ENCODE data around the gene LDLRAD2. TPM values are rescaled to one million over a fixed set of nuclear protein-coding genes. Genes with fewer than 3 reads are reported as not detected.

The LDLRAD2 gene
- polyA plus RNA-seq, 5 donors, result 3.6 to 6.6 (median 4.2) TPM

DNA sequence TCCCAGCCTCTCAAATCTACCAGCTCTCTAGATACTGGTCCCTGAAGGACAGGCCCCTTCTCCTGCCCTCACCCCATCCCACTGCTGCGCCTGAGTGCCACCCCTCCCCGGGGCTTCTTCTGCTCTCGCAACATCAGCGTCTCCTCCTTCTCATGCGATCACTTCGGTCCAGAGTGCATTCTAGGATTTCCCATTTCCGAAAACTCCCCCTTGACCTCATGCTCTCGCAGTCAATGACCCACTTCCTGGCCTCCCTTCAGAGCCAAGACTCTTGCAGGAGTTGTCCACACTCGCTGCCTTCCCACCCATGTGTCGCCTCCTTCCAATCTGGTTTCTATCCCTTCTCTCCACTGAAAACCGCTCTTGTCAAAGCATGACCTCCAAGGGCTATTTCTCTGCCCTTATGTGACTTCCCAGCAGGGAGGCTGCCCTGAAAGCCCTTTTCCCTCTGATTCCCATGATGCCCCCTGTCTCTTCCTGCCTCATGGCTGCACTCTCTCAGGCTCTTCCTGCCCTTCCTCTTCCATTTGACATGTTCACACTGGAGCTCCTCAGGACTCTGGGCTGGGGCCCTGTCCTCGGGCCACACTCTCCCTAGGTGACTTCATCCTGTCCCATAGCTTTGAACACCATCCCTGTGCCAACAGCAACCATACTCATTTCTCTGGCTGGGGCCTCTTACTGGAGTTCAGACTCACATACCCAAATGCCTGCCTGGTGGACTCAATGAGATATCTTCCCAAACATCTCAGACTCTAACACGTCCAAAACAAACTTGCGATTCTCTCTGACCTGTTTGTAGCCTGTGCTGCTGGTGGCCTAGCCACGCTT, 46.0 kb downstream of the LDLRAD2 start:
- no peak for DNase-seq

- DNase-seq, result no peak
Measured at GRCh38 chr1:21859669-21860179, 47.7 kb downstream of the LDLRAD2 start.

- DNase-seq, result no peak
Measured at GRCh38 chr1:21860971-21861370, 48.9 kb downstream of the LDLRAD2 start.

DNA sequence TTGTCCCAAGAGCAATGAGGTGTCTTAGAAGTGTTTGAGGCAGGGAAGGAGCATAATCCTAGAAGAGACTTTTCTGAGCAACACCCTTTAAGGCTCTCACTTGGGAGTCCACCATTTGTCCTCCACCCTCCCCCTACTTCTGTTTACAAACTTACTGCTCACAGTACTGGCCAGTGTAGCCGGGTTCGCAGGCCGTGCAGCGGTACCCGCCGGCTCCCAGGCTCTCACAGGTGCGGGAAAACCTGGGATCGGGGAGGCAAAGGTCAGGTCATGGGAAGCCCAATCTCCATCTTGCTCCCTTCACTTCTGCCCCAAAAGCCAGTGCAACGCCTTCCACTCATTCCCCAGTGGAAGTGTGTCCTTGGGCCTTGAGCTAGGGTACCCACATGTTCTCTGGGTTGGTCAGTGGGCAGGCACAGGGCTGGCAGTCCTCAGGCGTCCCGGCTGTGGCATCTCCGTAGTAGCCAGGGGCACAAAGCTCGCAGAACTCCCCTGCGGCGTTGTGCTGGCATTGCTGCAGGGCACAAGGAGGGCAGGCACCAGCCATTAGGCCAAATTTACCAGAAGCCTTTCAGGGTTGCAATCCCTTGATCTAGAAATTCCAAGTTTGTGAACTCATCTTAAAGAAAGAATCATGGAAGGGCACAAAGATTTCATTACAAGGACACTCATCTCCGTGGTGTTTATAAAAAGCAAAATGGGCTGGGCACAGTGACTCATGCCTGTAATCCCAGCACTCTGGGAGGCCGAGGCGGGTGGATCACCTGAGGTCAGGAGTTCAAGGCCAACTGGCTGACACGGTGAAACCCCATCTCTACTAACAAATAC, 49.8 kb downstream of the LDLRAD2 start:
- no peak for DNase-seq

DNA sequence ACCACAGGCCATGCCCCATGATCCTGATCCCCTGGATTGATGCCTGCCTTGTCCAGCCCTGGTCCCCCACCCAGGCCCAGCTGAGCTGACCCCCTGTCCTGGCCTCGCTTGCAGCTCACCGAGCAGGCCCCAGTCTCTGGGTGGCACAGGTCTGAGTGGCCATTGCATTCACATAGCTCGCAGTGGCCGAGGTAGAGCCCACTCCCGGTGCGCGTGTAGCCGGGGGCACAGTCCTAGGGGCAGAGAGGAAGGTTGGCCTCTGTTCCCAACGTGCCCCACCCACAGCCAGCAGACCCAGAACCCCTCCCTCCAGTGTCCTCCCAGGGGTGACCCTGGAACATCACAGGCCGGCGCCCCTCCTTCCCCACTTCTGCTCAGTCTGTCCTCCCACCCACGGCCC, 51.9 kb downstream of the LDLRAD2 start:
- DNase-seq, result no peak

DNA sequence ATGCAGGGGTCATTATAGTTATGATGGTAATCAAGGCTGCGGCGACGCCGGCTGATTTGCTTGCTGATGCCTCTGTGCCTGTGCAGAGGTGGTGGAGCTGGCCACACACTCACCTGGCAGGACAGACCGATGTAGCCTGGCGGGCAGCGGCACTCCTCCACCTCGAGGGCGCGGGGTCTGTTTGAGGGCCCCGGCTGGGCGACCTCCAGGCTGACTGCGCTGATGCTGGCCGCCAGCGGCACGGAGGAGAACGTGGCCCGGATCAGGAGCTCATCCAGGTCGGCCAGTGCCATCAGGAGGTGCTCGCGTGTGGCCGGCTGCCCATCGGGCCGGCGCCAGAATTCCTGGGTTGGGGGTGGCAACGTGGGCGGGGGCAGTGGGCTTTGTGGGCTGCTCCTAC, 52.7 kb downstream of the LDLRAD2 start:
- DNase-seq, result no peak

- DNase-seq, result no peak
Measured at GRCh38 chr1:21865609-21865942, 53.5 kb downstream of the LDLRAD2 start.

GRCh38 chr1:21865943-21866706, 54.1 kb downstream of the LDLRAD2 start:
- no peak for DNase-seq

- no peak for DNase-seq
Measured at GRCh38 chr1:21866707-21867043, 54.6 kb downstream of the LDLRAD2 start.

DNA sequence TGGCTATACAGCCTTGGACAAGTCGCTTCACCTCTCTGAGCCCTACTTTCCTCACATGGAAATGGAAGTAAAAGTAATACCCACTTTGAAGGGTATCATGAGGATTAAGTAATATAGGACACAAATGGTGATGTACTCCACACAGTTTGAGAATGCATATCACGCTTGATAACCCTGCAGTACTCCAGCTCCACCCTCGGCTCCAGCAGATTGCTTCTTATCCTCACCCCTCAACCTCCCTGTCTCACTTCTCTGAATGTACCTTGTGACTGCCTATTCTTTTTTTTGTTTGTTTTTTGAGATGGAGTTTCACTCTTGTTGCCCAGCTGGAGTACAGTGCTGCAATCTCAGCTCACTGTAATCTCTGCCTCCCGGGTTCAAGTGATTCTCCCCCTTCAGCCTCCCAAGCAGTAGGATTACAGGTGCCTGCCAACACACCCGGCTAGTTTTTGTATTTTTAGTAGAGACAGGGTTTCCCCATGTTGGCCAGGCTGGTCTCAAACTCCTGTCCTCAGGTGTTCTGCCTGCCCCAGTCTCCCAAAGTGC, 55.5 kb downstream of the LDLRAD2 start:
- no peak for DNase-seq

DNA sequence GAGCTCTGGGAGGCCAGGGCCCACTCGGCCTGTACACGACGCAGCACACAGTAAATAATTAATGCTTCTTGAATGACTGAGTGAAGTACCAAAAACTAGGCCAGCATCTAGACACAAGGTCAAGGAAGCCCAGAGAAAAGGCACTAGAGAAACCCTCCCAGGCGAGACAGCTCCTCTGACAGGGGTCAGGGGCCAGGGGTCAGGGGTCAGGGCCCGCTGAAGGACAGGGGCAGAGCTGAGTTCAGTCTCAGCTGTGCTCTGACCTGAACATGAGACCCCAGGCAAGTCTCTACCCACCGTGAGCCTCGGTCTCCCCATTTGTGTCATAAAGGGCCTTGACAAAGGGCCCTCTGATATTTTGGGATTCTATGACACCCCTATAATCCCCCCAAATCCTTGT, 56.4 kb downstream of the LDLRAD2 start:
- no peak for DNase-seq

- DNase-seq, result no peak
Measured at GRCh38 chr1:21868941-21869454, 56.9 kb downstream of the LDLRAD2 start.

GRCh38 chr1:21869620-21870121, 57.6 kb downstream of the LDLRAD2 start:
- peak in 1 of 2 donors; percentile 9 for DNase-seq

GRCh38 chr1:21870611-21871010, 58.5 kb downstream of the LDLRAD2 start:
- DNase-seq, result no peak

- DNase-seq, result no peak
Measured at GRCh38 chr1:21871943-21872342, 59.9 kb downstream of the LDLRAD2 start.

DNA sequence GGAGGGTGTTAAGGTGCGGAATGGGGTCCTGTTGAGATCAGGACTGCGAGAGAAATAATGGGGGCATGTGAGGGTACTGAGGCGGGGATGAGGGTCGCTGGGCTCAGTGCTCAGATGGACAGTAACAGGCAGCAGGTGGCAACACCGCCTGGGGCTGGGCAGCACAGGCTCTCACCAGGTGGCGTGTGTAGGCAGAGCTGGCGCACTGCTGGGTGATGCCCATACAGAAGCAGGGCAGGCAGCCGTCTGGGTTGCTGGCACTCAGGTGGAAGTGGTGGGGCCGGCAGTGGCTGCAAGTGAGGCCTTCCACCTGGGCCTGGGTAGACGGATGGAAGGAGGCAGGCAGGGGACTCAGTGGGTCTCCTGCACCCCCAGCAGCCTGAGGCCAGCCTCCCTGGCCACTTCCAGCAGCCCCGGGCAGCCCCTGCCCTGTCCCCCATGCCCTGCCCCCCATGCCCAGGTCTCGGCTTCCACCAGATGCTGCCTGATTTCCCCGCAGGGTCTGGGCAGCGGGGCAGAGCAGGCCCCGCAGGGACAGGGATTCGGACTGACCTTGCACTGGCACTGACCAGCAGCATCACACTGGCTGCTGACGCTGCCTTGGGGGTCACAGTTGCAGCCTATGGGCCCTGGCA, 60.5 kb downstream of the LDLRAD2 start:
- no peak for DNase-seq

DNA sequence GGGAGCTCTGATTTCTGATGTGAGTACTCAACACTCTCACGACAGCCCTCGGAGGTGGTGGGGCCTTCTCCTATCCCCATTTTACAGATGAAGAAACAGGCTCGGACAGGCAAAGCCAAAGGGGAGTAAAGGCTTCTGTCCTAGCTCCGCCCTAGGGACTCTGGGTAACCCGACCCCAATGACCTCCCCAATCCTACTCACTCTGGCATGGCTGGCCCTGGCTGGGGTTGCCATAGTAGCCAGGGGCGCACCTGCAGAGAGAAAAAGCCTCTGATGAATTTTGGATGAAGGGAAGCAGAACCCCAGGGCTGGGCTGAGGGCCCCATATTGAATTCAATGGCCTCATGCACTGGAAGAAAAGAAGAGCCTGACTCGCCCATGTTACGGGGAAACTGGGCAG, 61.1 kb downstream of the LDLRAD2 start:
- no peak for DNase-seq

DNA sequence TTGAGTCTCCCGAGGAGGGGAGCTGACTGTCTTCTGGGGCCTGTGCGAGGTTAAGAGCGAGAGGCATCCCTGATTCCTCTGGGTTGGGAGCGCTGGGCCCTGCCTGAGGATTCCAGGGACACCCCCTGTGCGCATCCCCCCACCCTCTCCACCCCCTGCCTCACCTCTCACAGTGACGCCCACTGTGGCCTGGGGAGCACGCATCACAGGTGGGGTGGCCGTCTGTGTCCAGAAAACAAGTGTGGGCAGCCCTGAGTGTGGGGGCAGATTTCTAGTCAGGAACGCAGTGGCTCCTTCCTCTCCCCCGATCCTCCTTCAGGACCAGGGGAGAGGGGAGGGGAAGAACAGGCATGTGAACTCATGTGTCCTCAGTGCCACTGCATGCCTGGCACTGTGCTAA, 61.7 kb downstream of the LDLRAD2 start:
- no peak for DNase-seq

- DNase-seq, result no peak
Measured at GRCh38 chr1:21874328-21874727, 62.3 kb downstream of the LDLRAD2 start.

All from right lung (tissue), 5 donors.